Smooth muscle cell (in vitro differentiated cells): ENCODE results near the gene ESRP2. TPM values are rescaled to one million over a fixed set of nuclear protein-coding genes. Genes with fewer than 3 reads are reported as not detected.

Experiments used
- DNase-seq: peaks from one replicate; lab custom pipeline; 2025; ENCODE audit not compliant: unreplicated experiment; lab: John Stamatoyannopoulos, UW
- H2AFZ ChIP-seq: fragments of 200-600 bp; sonication (generic); 2 replicates; pipeline ENCODE4 v1.6.0; 2016; ENCODE audit warnings: antibody characterized with exemption, low read depth, mild to moderate bottlenecking
- H3F3A ChIP-seq: fragments of 200-600 bp; sonication (generic); 2 replicates; pipeline ENCODE4 v1.6.0; 2017; ENCODE audit warnings: antibody characterized with exemption, low read depth
- H3K27ac ChIP-seq: fragments of 200-600 bp; sonication (generic); 2 replicates; pipeline ENCODE4 v1.5.1; 2016; ENCODE audit warnings: low read depth, mild to moderate bottlenecking
- H3K27me3 ChIP-seq: fragments of 200-600 bp; sonication (generic); 2 replicates; pipeline ENCODE4 v1.6.1; 2016; ENCODE audit warnings: low read depth, mild to moderate bottlenecking
- H3K36me3 ChIP-seq: fragments of 200-600 bp; sonication (generic); 2 replicates; pipeline ENCODE4 v1.5.1; 2016; ENCODE audit warnings: low read depth
- H3K4me1 ChIP-seq: fragments of 200-600 bp; sonication (generic); 2 replicates; pipeline ENCODE4 v1.5.1; 2016; ENCODE audit warnings: low read depth
- H3K4me2 ChIP-seq: fragments of 200-600 bp; sonication (generic); 2 replicates; pipeline ENCODE4 v1.6.0; 2016; ENCODE audit warnings: mild to moderate bottlenecking
- H3K4me3 ChIP-seq: fragments of 200-600 bp; sonication (generic); 2 replicates; pipeline ENCODE4 v1.5.1; 2016; ENCODE audit warnings: mild to moderate bottlenecking
- H3K79me2 ChIP-seq: fragments of 200-600 bp; sonication (generic); 2 replicates; pipeline ENCODE4 v1.6.0; 2016; ENCODE audit warnings: low read depth, mild to moderate bottlenecking
- H3K9ac ChIP-seq: fragments of 200-600 bp; sonication (generic); 2 replicates; pipeline ENCODE4 v1.6.0; 2016; ENCODE audit warnings: low read depth
- H3K9me3 ChIP-seq: fragments of 200-600 bp; sonication (generic); replicated peaks from 2 replicates; pipeline ENCODE4 v1.5.1; 2016; ENCODE audit warnings: low read depth
- H4K20me1 ChIP-seq: fragments of 200-600 bp; sonication (generic); 2 replicates; pipeline ENCODE4 v1.6.0; 2016; ENCODE audit warnings: low read depth
- CTCF ChIP-seq: fragments of 200-600 bp; sonication (generic); IDR thresholded peaks from 2 replicates; pipeline ENCODE4 v1.5.1; 2017; ENCODE audit warnings: borderline replicate concordance, mild to moderate bottlenecking, antibody characterized with exemption; ENCODE audit not compliant: insufficient read depth, poor library complexity, severe bottlenecking
- WGBS: methylation state at CpG from one replicate; pipeline ENCODE4 v1.1.7; 2016; ENCODE audit warnings: low lambda C conversion rate; 5-methylcytosine and 5-hydroxymethylcytosine counted together
- polyA plus RNA-seq: library from polyadenylated mRNA; unstranded; fragments of >200 nt; fragmentation: Nextera tagmentation; extraction: Ambion mirVana; gene quantifications from 2 replicates; pipeline ENCODE4 v1.2.1, GENCODE V29; 2016
- total RNA-seq: library from RNA; depleted of rRNA; stranded (reverse); fragments of >200 nt; gene quantifications from 2 replicates; pipeline ENCODE4 v1.2.3, GENCODE V29; 2014

The ESRP2 gene
- total and polyA plus RNA-seq, 2 experiments from 2014 or later, result 2.7 to 8.5 TPM

GRCh38 chr16:68187505-68187904, 48.4 kb downstream of the ESRP2 start:
- H3K27ac ChIP-seq, result no peak overlapping the region
- no peaks in the 10 kb centered on the region for H3K27me3 ChIP-seq
- H4K20me1 ChIP-seq, result no peaks in the 10 kb centered on the region
- H3K9me3 ChIP-seq, result no peaks in the 10 kb centered on the region
- WGBS, result 100% methylated on average over 2 of the region's 2 CpGs
- no peaks in the 10 kb centered on the region for H3F3A ChIP-seq
- no peak overlapping the region for H2AFZ ChIP-seq
- H3K9ac ChIP-seq, result no peak overlapping the region
- H3K36me3 ChIP-seq, result no peaks in the 10 kb centered on the region
- no peak for DNase-seq
- no peaks in the 10 kb centered on the region for H3K79me2 ChIP-seq
- H3K4me2 ChIP-seq, result no peak overlapping the region
- H3K4me3 ChIP-seq, result no peak overlapping the region
- H3K4me1 ChIP-seq, result no peaks in the 10 kb centered on the region
- TF ChIP-seq CTCF, result no peak

- no peak overlapping the region for H3K9ac ChIP-seq
- H3F3A ChIP-seq, result no peaks in the 10 kb centered on the region
- no peak for DNase-seq
- no peaks in the 10 kb centered on the region for H3K4me1 ChIP-seq
- H3K36me3 ChIP-seq, result no peaks in the 10 kb centered on the region
- H3K9me3 ChIP-seq, result no peaks in the 10 kb centered on the region
- H3K4me2 ChIP-seq, result no peak overlapping the region
- 93% methylated on average over 7 of the region's 7 CpGs for WGBS
- H3K27ac ChIP-seq, result no peak overlapping the region
- no peak for TF ChIP-seq CTCF
- no peak overlapping the region for H2AFZ ChIP-seq
- no peaks in the 10 kb centered on the region for H4K20me1 ChIP-seq
- H3K79me2 ChIP-seq, result no peaks in the 10 kb centered on the region
- H3K27me3 ChIP-seq, result no peaks in the 10 kb centered on the region
- no peak overlapping the region for H3K4me3 ChIP-seq
These were observed 49.0 kb downstream of the ESRP2 start for GRCh38 chr16:68186877-68187276.

- Histone ChIP-seq H3K27me3 (no peaks in the 10 kb centered on the region), H3K27ac (no peak overlapping the region), H3K9me3 (no peaks in the 10 kb centered on the region), H3F3A (no peaks in the 10 kb centered on the region), H2AFZ (no peak overlapping the region), H3K36me3 (no peaks in the 10 kb centered on the region), H3K4me2 (no peak overlapping the region), H3K79me2 (no peaks in the 10 kb centered on the region), H4K20me1 (no peaks in the 10 kb centered on the region), H3K4me3 (no peak overlapping the region), H3K9ac (no peak overlapping the region), H3K4me1 (no peaks in the 10 kb centered on the region)
- DNase-seq, result no peak
- no peak for TF ChIP-seq CTCF
- WGBS, result 93% methylated on average over 3 of the region's 3 CpGs
These were observed 52.9 kb downstream of the ESRP2 start for GRCh38 chr16:68183046-68183445.

GRCh38 chr16:68179855-68180254, 56.1 kb downstream of the ESRP2 start:
- Histone ChIP-seq H3K27ac (no peak overlapping the region), H3K36me3 (no peaks in the 10 kb centered on the region), H3K4me2 (no peak overlapping the region), H3K4me3 (no peak overlapping the region), H3K27me3 (no peaks in the 10 kb centered on the region), H3K9me3 (no peaks in the 10 kb centered on the region), H3K4me1 (no peaks in the 10 kb centered on the region), H2AFZ (no peak overlapping the region), H3F3A (no peaks in the 10 kb centered on the region), H3K9ac (no peak overlapping the region), H3K79me2 (no peaks in the 10 kb centered on the region), H4K20me1 (no peaks in the 10 kb centered on the region)
- DNase-seq, result no peak
- 97% methylated on average over 4 of the region's 4 CpGs for WGBS
- TF ChIP-seq CTCF, result no peak
